NCI-H526 treated with DMSO at 0.1 percent for 48 hours (cell line): ENCODE measurements around the gene PLEKHN1.

Source experiments
- DNase-seq: peaks from one replicate; lab custom pipeline; 2025; lab: John Stamatoyannopoulos, UW

The PLEKHN1 gene

DNA sequence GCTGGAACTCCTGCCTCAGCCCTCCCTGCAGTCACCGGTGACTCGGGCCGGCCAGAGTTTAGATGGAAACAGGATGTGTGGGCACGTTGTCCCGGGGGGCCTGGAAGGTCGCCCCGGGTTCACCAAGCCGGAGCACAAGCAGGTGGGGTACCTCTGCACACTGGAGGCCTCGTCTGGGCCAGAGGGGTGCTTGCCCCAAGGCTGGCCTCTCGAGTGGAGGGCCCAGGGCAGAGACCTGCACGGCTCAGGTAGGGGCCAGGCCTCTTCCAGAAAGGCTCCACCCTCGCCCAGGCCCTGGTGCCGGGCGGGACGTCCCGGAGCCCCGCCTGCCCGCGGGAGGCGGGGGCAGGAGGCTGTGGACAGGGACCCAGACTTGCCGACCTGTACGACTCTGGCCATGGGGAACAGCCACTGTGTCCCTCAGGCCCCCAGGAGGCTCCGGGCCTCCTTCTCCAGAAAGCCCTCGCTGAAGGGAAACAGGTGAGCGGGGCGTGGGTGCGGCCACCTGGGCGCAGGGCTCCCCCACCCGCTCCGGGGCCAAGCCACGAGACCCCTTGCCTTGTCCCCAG, at the start of gene PLEKHN1:
Gene PLEKHN1, plus strand, starts transcription at position 348 of the 569 bp plus-strand sequence. Its CDS starts 50 bp downstream, at position 398.
- no peak for DNase-seq

GRCh38 chr1:917076-917459, 49.2 kb upstream of the PLEKHN1 start:
- DNase-seq: peak; percentile 36

- no peak for DNase-seq
Measured at GRCh38 chr1:917466-918091, 48.7 kb upstream of the PLEKHN1 start.

DNA sequence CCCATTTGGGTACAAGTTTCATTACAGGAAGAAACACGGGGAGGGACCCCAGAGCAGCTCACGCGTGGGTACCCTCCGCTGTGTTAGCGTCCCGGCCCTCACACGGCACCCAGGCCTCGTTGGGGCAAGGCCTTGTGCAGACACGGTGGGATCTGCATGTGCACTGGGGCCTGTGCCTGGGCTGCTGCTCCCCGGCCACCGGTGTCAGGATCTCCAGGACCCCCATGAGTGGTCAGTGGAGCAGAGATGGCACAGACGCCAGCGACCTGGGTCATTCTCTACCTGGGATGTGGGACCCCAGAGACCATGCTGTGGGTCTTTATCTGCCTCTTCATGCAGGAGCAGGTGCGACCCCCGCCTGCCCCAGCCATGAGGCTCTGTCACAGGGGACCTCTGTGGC, 47.9 kb upstream of the PLEKHN1 start:
- DNase-seq: no peak

DNA sequence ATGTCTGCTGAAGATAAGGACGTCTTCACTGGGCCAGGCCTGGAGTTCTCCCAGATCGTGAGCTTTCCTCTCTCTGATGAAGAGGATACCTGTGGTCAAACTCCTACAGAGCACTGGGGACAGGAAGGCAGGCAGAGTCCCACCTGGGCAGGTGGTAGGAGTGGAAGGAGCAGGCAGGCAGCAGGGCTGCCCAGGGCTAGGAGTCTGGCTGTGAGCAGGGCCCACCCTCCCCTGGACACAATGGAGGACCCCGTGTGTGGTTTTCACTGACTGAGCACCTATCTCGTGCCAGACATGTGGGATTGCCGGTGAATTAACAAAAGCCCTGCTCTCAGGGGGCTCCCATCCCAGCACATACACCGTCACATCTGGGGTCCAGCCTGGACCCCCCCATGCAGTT, 47.4 kb upstream of the PLEKHN1 start:
- DNase-seq: no peak

- no peak for DNase-seq
Measured at GRCh38 chr1:919271-919872, 46.9 kb upstream of the PLEKHN1 start.

DNA sequence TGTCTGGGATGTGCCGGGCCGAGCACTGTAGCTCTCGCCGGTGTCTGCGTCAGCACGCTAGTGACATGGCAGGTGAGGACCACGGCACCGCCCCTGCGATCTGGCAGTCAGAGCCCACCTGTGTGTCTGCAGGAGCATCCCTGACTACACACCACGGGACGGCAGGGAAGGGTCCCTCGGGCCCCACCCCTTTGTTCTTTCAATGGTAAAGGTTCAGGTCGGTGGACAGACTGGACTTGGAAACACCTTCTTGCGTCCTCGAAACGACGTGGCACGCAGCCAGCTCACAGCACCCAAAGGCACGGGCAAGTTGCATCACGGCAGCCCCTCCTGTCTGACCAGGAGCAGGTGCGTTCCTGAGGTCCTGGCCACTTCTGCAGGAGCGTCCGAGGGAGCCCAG, 46.3 kb upstream of the PLEKHN1 start:
- no peak for DNase-seq

DNA sequence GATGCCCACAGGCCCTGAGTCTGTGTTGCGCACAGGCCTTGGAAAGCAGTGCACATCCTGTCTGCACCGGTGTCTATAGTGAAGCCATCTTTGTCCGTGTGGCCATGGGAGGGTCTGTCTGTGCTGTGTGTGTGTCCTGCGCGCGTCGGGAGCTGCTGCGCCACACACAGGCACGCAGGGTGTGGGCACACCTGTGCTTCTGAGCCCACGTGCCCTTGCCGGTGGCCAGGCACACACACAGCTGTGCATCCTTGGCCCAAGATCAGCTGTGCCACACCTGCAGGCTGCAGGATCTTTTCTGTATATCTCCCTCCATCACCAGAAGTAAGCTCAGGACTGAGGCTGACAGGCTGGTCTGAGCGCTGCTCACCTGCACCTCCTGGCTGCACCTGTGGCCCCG, 45.8 kb upstream of the PLEKHN1 start:
- DNase-seq: peak; percentile 70

- peak; percentile 90 for DNase-seq
Measured at GRCh38 chr1:921011-921837, 45.1 kb upstream of the PLEKHN1 start.

DNA sequence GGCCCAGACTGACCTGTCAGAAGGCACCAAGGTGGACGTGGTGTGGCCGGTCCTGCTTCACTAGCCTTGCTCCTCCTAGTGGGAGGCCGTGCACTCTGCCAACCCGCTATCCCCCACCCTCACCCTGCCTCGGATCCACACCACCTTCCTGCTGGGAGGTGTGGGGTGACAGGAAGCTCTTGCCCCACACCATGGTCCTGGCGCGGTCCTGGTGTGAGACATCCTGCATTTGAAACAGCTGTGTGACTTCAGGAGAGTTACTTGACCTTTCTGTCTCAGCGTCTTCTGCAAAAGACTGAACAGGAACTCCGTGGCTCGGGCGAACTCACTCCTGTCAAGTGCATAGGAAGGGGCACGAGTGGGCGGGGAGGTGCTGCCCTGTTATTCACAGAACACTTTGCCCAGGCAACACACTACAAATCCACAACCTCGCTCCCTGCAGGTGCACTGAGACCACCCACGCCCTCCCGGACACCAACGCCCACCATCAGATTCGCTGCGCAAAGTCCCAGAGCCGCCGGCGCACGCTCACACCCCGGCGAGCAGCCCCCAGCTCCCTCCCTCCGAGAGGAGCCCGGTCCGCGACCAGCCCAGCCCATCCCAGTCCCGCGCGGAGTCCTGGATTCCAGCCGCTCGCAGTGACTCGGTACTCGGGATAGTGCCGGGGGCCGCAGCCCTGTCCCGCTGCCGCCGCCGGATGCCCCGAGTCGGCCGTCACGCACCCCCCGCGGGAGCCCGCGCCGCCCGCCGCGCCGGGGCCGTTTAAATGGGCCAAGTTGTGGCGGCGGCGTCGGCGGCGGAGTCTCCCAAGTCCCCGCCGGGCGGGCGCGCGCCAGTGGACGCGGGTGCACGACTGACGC, 42.9 kb upstream of the PLEKHN1 start, which contains the start of gene SAMD11:
Gene SAMD11, plus strand, starts transcription at position 793 of the 860 bp plus-strand sequence. CDS start 509 bp downstream, outside the sequence.
- DNase-seq: peak; percentile 92

DNA sequence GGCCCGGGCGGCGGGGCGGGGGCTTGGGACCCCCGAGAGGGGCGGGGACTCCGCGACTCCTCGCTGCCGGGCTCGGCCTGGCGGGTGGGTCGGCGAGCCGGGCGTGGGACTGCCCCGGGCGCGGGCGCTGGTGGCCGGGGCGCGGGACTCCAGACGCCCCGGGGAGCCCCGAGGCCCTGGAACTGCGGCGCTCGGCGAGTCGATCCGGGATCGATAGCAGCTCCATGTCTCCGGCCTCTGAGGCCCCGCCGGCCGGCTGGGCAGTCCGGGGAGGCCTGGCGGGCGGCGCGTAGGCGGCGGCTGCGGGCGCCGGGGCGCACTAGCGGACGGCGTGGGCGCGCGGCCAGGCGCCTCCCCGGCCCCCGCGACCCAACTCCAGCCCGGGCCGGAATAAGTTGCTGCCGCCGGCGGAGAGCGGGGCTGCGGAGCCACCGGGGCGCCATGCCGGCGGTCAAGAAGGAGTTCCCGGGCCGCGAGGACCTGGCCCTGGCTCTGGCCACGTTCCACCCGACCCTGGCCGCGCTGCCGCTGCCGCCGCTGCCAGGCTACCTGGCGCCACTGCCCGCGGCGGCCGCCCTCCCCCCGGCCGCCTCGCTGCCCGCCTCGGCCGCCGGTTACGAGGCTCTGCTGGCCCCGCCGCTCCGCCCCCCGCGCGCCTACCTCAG, 42.2 kb upstream of the PLEKHN1 start:
- no peak for DNase-seq

- DNase-seq: peak; percentile 74
Measured at GRCh38 chr1:924656-925560, 41.4 kb upstream of the PLEKHN1 start.

- peak; percentile 72 for DNase-seq
Measured at GRCh38 chr1:925561-926421, 40.5 kb upstream of the PLEKHN1 start.

DNA sequence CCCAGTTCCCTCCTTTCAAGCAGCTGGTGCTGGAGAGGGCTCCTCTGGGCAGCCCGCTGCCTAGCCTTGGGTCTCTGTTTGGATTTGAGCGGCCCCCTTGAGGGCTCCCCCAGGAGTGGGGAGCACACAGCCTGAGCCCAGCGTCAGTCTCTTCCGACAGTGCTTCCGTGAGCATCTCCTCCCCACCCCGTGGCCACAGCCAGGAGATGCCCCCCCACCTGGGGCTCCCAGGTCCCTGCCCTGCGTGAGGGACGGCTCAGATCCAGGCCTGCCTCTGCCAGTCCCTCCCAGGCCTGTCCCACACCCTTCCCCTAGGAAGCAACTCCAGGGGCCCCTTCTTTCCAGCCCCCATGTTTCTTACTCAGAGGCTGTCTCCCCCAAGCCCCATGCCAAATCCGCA, 39.0 kb upstream of the PLEKHN1 start:
- no peak for DNase-seq

DNA sequence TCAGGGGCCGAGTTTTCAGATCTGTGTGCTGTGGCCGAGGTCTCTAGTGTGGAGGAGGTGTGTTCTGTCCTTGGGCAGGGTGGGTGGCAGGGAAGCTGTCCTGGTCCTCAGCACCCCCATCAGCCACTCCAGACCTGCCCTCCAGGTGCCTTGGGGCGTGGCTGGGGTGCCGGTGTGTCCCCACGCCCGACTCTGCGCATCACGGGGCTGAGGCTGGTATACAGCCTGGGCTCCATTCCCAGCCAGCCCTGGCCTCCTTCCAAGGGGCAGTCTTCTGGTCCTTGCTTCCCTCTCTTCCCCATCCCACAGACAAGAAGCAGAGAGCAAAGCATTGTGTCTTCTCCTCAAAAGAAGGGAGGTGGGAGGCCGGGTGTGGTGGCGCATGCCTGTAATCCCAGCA, 38.5 kb upstream of the PLEKHN1 start:
- DNase-seq: no peak

DNA sequence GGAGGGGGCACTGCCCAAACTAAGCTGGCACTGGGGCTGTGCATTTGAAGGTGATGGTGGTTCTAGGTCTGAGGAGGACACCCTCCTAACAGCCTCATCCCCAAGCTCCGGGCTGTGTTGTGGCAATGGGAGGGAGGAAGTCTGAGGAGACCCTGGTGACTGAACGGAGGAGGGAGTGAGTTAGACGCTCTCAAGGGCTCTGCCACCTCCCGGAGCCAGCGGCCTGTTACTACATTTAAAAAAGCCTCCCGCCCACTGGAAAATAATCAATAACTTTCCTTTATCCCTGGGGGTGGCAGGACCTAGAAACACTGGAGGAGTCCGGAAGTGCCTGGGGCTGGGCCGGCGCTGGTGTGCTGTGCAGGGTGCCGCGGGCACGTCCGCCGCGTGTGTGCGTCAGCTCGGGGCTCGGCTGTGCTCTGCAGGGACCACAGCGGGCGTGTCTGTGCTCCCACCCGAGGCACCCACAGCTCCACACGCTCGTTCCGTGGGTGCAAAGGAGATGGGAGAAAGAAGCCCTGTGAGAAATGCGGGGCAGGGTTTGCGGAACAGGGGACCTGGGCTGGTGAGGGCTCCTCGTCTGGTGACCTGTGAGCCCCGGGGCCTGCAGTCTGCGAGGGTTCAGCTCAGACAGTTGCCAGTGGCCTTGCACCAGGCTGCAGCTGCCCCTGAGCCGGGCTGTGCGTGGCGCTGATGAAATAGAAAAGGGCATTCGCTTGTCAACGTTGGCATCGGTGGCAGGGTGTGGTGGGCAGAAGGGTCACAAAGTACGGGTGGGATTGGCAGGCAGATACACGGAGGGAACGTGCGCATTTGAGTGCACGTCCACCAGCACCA, 37.2 kb upstream of the PLEKHN1 start:
- DNase-seq: no peak

GRCh38 chr1:929712-930632, 36.3 kb upstream of the PLEKHN1 start:
- DNase-seq: no peak
